Peyer's patch (tissue), 4 donors: Measurements from ENCODE around the gene CCDC9B.

Experiments used
- CTCF ChIP-seq, 6 experiments: fragments of 450-650 bp in 4 of 6; fragments of 200-600 bp in 2 of 6; sonication (generic) in 1 of 6; IDR thresholded peaks; one replicate each; pipeline ENCODE4 v1.5.1; 2017 to 2019; ENCODE audit warnings: antibody characterized with exemption in 6 of 6, mild to moderate bottlenecking in 3 of 6, moderate library complexity in 1 of 6
- POLR2A ChIP-seq, 2 donors: fragments of 450-650 bp; IDR thresholded peaks; one replicate each; pipeline ENCODE4 v1.5.1; 2017; ENCODE audit warnings: antibody characterized with exemption in 2 of 2, mild to moderate bottlenecking in 2 of 2, moderate library complexity in 2 of 2

DNA sequence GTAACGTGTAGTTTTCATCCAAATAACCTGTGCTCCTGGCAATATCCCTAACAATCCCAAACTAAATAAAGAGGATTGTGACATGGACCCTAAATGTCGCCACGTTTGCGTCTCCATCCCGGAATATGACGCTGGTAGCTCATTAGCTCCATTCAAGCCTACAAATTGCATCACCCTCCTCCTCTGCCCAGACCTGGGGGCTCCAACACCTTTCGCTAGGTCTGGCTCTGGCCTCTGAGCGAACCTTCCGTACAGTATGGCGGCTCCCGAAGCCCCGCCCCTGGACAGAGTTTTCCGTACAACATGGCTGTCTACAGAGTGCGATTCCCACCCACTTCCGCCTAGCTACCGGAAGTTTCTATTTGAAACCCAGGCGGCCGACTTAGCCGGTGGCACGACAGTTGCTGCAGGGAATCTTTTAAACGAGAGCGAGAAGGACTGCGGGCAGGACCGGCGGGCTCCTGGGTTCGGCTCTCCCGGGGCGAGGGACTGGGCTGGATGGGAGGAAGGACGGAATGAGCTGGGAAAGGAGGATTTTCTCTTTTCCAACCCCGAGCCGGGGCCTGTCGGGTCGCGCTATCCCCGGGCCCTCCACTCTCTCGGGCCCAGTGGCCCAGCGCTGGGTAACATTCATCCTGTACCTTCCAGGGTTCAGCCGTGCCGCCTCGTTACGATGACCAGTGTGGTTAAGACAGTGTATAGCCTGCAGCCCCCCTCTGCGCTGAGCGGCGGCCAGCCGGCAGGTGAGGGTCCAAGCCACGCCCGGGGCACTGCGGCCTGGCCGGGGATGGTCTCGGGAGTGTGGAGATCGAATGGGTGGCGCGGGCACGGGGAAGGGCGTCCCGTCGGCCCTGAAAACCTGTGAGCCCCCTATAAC lies 42.1 kb upstream of the CCDC9B start, which contains the start of gene KNSTRN:
- TF ChIP-seq CTCF (IDR thresholded peaks at IDR 0.05), result no peak
- TF ChIP-seq POLR2A (IDR thresholded peaks at IDR 0.05), result no peak
